ENCODE data around the gene SWI5.
"Not testable (repeated sequence)": the region's sequence is repeated elsewhere in the genome, so short reads cannot be mapped to it uniquely, and the experiment has no call there.

SWI5 gene

GRCh38 chr9:128279088-128280073 lies 3.3 kb downstream of the SWI5 start:
- DNase-seq: not testable (repeated sequence)

- no peak for DNase-seq
Observed at GRCh38 chr9:128280084-128280622, 4.1 kb downstream of the SWI5 start.

GRCh38 chr9:128282500-128282899 lies 6.4 kb downstream of the SWI5 start:
- DNase-seq: no peak

GRCh38 chr9:128285033-128285784 lies 9.1 kb downstream of the SWI5 start:
- no peak for DNase-seq

GRCh38 chr9:128286440-128286839 lies 10.4 kb downstream of the SWI5 start:
- no peak for DNase-seq

- DNase-seq: no peak
Observed at GRCh38 chr9:128288273-128289004, 12.4 kb downstream of the SWI5 start.

- DNase-seq: no peak
Observed at GRCh38 chr9:128292009-128292408, 15.9 kb downstream of the SWI5 start.

- DNase-seq: no peak
Observed at GRCh38 chr9:128293091-128293490, 17.0 kb downstream of the SWI5 start.

GRCh38 chr9:128294142-128294541 lies 18.1 kb downstream of the SWI5 start:
- DNase-seq: no peak

- no peak for DNase-seq
Observed at GRCh38 chr9:128296340-128297220, 20.5 kb downstream of the SWI5 start.

- no peak for DNase-seq
Observed at GRCh38 chr9:128297221-128297773, 21.2 kb downstream of the SWI5 start.

GRCh38 chr9:128298535-128299482 lies 22.7 kb downstream of the SWI5 start:
- no peak for DNase-seq

GRCh38 chr9:128304136-128304970 lies 28.3 kb downstream of the SWI5 start:
- DNase-seq: no peak

- no peak for DNase-seq
Observed at GRCh38 chr9:128304971-128305288, 28.9 kb downstream of the SWI5 start.

- no peak for DNase-seq
Observed at GRCh38 chr9:128309551-128309950, 33.5 kb downstream of the SWI5 start.

- no peak for DNase-seq
Observed at GRCh38 chr9:128310461-128310860, 34.4 kb downstream of the SWI5 start.

GRCh38 chr9:128314697-128315096 lies 38.6 kb downstream of the SWI5 start:
- DNase-seq: no peak

GRCh38 chr9:128316421-128316820 lies 40.3 kb downstream of the SWI5 start:
- no peak for DNase-seq

- DNase-seq: no peak
Observed at GRCh38 chr9:128317629-128318028, 41.6 kb downstream of the SWI5 start.

GRCh38 chr9:128321343-128321742 lies 45.3 kb downstream of the SWI5 start:
- no peak for DNase-seq

Data from activated CD4-positive, alpha-beta T cell treated with anti-CD3 and anti-CD28 coated beads, Interleukin-2, amount 50 U/mL, for 1 hour (primary cell).